Measurements from ENCODE around the gene UCP3. TPM values are rescaled to one million over a fixed set of nuclear protein-coding genes. Genes with fewer than 3 reads are reported as not detected.

The UCP3 gene
- total RNA-seq, 4 donors from 2014 or later = 1.3 to 7.6 (median 3.1) TPM

DNA sequence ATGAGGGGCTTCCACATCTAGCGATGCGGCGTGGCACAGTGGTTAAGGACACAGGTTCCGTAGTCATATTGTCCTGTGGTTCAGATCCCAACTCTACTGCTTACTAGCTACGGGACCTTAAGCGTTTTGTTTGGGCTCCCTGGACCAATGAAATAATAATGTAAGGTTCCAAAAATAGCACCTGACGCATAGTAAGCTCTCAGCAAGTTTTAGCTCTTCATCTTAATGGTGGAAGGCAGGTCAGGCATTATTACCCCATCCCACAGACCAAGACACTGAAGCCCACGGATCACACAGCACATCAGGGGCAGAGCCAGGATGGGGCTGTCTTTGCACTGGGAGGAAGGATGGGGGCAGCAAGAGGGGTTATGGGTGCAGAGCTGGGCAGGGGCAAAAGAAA is 45.0 kb downstream of the UCP3 start:
- H3K9me3 ChIP-seq = no peaks in the 10 kb centered on the region
- H3K27ac ChIP-seq = no peak overlapping the region
- in situ Hi-C loops (cut with MboI; ENCODE audit: low pct_ligation_motif_present in 1 of 4, low pct_unique_long_range_greater_than_20kb in 1 of 4, low sequenced_read_pairs in 3 of 4) = loop anchor here in 2 of 4 donors (25.0 kb wide), 2 partner anchors 123 to 598 kb away; no protein-coding TSS in a partner anchor
- DNase-seq = no peak
- TF ChIP-seq POLR2A (IDR thresholded peaks at IDR 0.05) = no peak
- TF ChIP-seq EP300 (IDR thresholded peaks at IDR 0.05; ENCODE audit: low read depth) = no peak
- TF ChIP-seq POLR2AphosphoS5 (IDR thresholded peaks at IDR 0.05) = no peak
- TF ChIP-seq, protein P1, sequence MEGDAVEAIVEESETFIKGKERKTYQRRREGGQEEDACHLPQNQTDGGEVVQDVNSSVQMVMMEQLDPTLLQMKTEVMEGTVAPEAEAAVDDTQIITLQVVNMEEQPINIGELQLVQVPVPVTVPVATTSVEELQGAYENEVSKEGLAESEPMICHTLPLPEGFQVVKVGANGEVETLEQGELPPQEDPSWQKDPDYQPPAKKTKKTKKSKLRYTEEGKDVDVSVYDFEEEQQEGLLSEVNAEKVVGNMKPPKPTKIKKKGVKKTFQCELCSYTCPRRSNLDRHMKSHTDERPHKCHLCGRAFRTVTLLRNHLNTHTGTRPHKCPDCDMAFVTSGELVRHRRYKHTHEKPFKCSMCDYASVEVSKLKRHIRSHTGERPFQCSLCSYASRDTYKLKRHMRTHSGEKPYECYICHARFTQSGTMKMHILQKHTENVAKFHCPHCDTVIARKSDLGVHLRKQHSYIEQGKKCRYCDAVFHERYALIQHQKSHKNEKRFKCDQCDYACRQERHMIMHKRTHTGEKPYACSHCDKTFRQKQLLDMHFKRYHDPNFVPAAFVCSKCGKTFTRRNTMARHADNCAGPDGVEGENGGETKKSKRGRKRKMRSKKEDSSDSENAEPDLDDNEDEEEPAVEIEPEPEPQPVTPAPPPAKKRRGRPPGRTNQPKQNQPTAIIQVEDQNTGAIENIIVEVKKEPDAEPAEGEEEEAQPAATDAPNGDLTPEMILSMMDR (IDR thresholded peaks at IDR 0.05) = no peak
- no peaks in the 10 kb centered on the region for H3K27me3 ChIP-seq
- intact Hi-C loops (cut with DNase I; ENCODE audit: low total_unique reads) = loop anchor here (10.0 kb wide), 2 partner anchors 61 to 141 kb away; no protein-coding TSS in a partner anchor
- no peak overlapping the region for H3K4me3 ChIP-seq
- no peaks in the 10 kb centered on the region for H3K36me3 ChIP-seq
- WGBS, 2 donors (ENCODE audit: low coverage in 1 of 2) = 78 to 90% methylated on average over 2 to 8 of the region's 8 CpGs
- H3K4me1 ChIP-seq = peaks cover 0 to 10% (median 3%) of the 10 kb centered on the region in 4 donors

DNA sequence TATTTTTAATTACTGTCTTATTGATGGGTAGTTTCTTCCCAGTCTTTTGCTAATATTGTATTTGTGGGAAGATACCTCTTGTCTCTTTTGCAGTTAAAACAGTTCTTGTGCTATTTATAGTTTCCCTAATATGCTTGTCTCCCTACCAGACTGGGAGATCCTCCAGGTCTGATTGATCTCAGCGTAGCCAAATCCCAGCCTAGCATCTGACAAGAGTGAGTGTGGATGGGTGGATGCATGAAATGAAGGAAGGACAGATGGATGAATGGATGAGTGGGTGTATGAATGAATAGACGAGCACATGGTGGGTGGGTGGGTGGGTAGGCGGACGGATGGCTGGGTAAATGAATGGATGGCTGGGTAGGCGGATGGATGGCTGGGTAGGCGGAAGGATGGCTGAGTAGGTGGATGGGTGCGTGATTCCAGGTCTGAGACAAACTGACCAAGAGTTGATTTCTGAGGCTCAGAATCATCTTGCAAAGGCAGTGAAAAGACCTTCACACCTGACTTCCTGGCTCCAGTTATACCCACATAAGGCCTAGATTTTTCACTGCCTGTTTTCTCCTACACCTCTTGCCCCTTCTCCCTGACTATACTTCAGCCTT is 46.7 kb downstream of the UCP3 start:
- Histone ChIP-seq H3K27ac (no peak overlapping the region), H3K4me1 (peaks cover 0 to 10% (median 3%) of the 10 kb centered on the region in 4 donors), H3K27me3 (no peaks in the 10 kb centered on the region), H3K36me3 (no peaks in the 10 kb centered on the region), H3K9me3 (no peaks in the 10 kb centered on the region), H3K4me3 (no peak overlapping the region)
- 80 to 83% methylated on average over 2 to 7 of the region's 7 CpGs for WGBS, 2 donors (ENCODE audit: low coverage in 1 of 2)
- intact Hi-C loops (cut with DNase I; ENCODE audit: low total_unique reads) = loop anchor here (10.0 kb wide), 2 partner anchors 63 to 143 kb away; no protein-coding TSS in a partner anchor
- no peak for TF ChIP-seq POLR2AphosphoS5 (IDR thresholded peaks at IDR 0.05)
- TF ChIP-seq POLR2A (IDR thresholded peaks at IDR 0.05) = no peak
- TF ChIP-seq, protein P1 (IDR thresholded peaks at IDR 0.05) = no peak
- no peak for TF ChIP-seq EP300 (IDR thresholded peaks at IDR 0.05; ENCODE audit: low read depth)
- DNase-seq = no peak
- in situ Hi-C loops (cut with MboI; ENCODE audit: low pct_ligation_motif_present in 1 of 4, low pct_unique_long_range_greater_than_20kb in 1 of 4, low sequenced_read_pairs in 3 of 4) = loop anchor here in 2 of 4 donors (25.0 kb wide), 2 partner anchors 125 to 600 kb away; no protein-coding TSS in a partner anchor

DNA sequence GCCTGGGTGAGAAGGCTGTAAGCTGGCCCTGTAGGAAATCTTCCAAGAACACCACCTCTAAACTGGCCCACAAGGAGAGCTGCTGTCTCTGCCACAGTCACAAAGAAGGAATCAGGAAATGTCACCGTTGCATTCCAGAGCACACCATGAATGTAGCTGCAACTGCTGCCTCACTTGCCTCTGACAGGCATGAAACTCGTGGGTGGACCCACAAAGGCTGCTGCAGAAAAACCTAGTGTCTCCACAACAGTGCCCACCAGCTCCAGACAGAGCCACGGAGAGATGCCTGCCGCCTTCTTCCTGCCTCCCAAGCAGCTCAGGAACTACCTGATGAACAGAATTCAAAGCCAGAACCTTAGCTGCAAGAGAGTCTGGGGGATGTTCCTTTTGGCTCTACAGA is 47.6 kb downstream of the UCP3 start:
- Histone ChIP-seq H3K4me1 (peaks cover 0 to 10% (median 3%) of the 10 kb centered on the region in 4 donors), H3K27ac (no peak overlapping the region), H3K9me3 (no peaks in the 10 kb centered on the region), H3K27me3 (no peaks in the 10 kb centered on the region), H3K4me3 (no peak overlapping the region), H3K36me3 (no peaks in the 10 kb centered on the region)
- intact Hi-C loops (cut with DNase I; ENCODE audit: low total_unique reads) = loop anchor here (10.0 kb wide), 2 partner anchors 63 to 143 kb away; no protein-coding TSS in a partner anchor
- no peak for TF ChIP-seq EP300 (IDR thresholded peaks at IDR 0.05; ENCODE audit: low read depth)
- TF ChIP-seq POLR2AphosphoS5 (IDR thresholded peaks at IDR 0.05) = no peak
- TF ChIP-seq, protein P1 (IDR thresholded peaks at IDR 0.05) = no peak
- no peak for TF ChIP-seq POLR2A (IDR thresholded peaks at IDR 0.05)
- DNase-seq = no peak
- WGBS, 2 donors (ENCODE audit: low coverage in 1 of 2) = 79% methylated on average over 4 of the region's 4 CpGs; no CpG with 5 or more reads in 1 of the 2 donors
- in situ Hi-C loops (cut with MboI; ENCODE audit: low pct_ligation_motif_present in 1 of 4, low pct_unique_long_range_greater_than_20kb in 1 of 4, low sequenced_read_pairs in 3 of 4) = loop anchor here in 2 of 4 donors (25.0 kb wide), 2 partner anchors 126 to 601 kb away; no protein-coding TSS in a partner anchor

DNA sequence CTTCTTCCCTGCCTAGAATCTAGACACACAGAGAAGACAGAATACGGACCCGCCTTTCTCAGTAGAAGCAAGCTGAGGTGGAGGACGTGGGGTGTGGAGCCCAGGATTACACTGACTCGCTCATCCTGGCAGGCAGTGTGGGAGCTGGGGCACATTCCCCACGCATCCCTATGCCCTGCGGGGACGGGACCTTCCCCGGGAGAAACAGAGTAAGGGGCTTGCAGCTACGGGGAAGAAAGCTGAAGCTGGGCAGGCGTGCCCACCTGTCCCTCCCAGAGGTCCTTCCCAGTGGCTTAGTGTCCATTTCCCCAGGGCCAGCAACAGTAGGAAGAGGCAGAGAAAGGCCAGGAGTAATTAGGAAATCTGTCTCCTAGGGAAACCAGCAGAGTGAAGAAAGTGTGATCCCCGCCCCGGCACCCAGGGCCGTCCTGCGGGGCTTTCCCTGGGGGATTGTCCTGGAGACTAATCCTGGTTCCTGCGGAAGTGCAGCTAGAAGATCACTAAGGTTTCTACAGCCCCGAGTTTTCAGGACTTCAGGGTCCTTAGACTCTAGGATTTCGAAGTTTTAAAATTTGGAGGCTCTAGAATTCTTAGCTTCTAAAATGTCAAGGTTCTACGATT is 50.3 kb downstream of the UCP3 start:
- Histone ChIP-seq H3K9me3 (no peaks in the 10 kb centered on the region), H3K27me3 (no peaks in the 10 kb centered on the region), H3K4me3 (no peak overlapping the region), H3K4me1 (no peaks in the 10 kb centered on the region), H3K27ac (no peak overlapping the region), H3K36me3 (no peaks in the 10 kb centered on the region)
- DNase-seq = no peak
- no peak for TF ChIP-seq POLR2AphosphoS5 (IDR thresholded peaks at IDR 0.05)
- TF ChIP-seq, protein P1 (IDR thresholded peaks at IDR 0.05) = no peak
- no peak for TF ChIP-seq POLR2A (IDR thresholded peaks at IDR 0.05)
- no peak for TF ChIP-seq EP300 (IDR thresholded peaks at IDR 0.05; ENCODE audit: low read depth)
- 73 to 86% methylated on average over 8 to 18 of the region's 18 CpGs for WGBS, 2 donors (ENCODE audit: low coverage in 1 of 2)
- intact Hi-C loops (cut with DNase I; ENCODE audit: low total_unique reads) = no loop called here
- in situ Hi-C loops (cut with MboI; ENCODE audit: low pct_ligation_motif_present in 1 of 4, low pct_unique_long_range_greater_than_20kb in 1 of 4, low sequenced_read_pairs in 3 of 4) = loop anchor here in 2 of 4 donors (25.0 kb wide), 2 partner anchors 129 to 604 kb away; no protein-coding TSS in a partner anchor
